Fibroblast of peridontal ligament (primary cell): ENCODE data around the gene APLP2.
"Not testable (repeated sequence)": the region's sequence is repeated elsewhere in the genome, so short reads cannot be mapped to it uniquely, and the experiment has no call there.

Experiments used
- DNase-seq: peaks from one replicate; pipeline ENCODE4 v3.0.0-alpha.2; 2010; ENCODE audit errors: extremely low read depth

Gene APLP2

GRCh38 chr11:130069659-130070108 lies at the start of gene APLP2:
APLP2 (plus strand) TSS chr11:130069894; CDS start chr11:130069978, 84 bp downstream.
- peak; percentile 95 for DNase-seq

- peak; percentile 43 for DNase-seq
Measured at GRCh38 chr11:130020323-130020722, 49.4 kb upstream of the APLP2 start.

DNA sequence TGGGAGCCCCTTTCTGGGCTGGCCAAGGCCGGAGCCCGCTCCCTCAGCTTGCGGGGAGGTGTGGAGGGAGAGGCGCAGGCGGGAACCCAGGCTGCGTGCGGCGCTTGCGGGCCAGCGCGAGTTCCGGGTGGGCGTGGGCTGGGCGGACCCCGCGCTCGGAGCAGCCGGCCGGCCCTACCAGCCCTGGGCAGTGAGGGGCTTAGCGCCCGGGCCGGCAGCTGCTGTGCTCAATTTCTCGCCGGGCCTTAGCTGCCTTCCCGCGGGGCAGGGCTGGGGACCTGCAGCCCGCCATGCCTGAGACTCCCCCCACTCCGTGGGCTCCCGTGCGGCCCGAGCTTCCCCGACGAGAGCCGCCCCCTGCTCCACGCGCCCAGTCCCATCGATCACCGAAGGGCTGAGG lies 48.1 kb upstream of the APLP2 start:
- not testable (repeated sequence) for DNase-seq

DNA sequence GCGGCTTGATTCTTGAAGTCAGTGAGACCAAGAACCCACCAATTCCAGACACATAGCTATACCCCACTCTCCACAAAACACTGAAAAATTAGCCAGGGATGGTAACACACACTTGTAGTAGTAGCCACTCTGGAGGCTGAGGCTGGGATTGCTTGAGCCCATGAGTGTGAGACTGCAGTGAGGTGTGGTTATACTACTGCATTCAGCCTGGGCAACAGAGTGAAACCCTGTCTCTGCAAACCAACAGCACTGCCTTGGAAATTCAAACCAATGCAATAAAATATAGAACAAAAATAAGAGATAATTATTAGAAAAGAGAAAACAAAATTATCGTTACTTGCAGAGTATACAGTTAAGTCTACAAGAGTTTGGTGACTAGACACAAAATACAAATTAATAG lies 46.9 kb upstream of the APLP2 start:
- DNase-seq, result no peak

GRCh38 chr11:130023204-130023603 lies 46.5 kb upstream of the APLP2 start:
- DNase-seq, result peak; percentile 74

GRCh38 chr11:130024361-130024760 lies 45.3 kb upstream of the APLP2 start:
- no peak for DNase-seq

DNA sequence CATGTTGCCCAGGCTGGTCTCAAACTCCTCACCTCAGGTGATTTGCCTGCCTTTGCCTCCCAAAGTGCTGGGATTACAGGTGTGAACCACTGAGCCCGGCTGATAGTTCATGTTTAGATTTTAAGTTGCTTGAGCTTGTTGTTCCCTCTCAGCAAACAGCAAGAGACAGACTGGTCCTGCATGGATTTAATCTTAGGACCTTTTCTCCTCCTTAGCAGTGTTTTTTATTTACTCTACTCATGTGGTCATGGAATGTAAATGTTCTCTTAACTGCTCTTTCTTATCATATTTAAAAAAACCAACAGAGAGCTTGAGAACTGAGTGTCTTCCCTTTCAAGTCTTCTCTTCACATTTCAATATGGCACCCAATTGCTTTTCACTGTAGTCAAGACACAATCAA lies 44.3 kb upstream of the APLP2 start:
- DNase-seq, result no peak

GRCh38 chr11:130029137-130029536 lies 40.6 kb upstream of the APLP2 start:
- DNase-seq, result no peak

- DNase-seq, result no peak
Measured at GRCh38 chr11:130031056-130031455, 38.6 kb upstream of the APLP2 start.

- DNase-seq, result no peak
Measured at GRCh38 chr11:130031945-130032344, 37.7 kb upstream of the APLP2 start.

- no peak for DNase-seq
Measured at GRCh38 chr11:130032931-130033330, 36.8 kb upstream of the APLP2 start.

DNA sequence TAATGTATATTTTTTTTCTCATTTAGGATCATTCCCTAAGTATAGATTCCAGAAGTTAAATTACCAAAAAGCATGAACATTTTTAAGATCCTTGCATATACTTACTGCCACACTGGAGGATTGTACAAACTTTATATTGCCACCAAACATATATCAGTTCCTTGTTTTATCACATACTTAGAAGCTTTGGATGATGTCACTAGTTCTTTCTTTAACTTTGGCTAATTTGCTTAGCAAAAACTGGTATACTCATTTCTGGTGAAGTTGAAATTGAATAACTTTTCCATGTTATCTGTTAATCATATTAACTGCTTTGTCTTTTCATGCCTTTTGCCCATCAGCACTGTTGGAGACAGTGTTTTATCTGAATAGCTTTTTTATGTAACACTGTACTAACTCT lies 35.5 kb upstream of the APLP2 start:
- DNase-seq, result no peak

- peak; percentile 76 for DNase-seq
Measured at GRCh38 chr11:130037058-130037457, 32.6 kb upstream of the APLP2 start.

DNA sequence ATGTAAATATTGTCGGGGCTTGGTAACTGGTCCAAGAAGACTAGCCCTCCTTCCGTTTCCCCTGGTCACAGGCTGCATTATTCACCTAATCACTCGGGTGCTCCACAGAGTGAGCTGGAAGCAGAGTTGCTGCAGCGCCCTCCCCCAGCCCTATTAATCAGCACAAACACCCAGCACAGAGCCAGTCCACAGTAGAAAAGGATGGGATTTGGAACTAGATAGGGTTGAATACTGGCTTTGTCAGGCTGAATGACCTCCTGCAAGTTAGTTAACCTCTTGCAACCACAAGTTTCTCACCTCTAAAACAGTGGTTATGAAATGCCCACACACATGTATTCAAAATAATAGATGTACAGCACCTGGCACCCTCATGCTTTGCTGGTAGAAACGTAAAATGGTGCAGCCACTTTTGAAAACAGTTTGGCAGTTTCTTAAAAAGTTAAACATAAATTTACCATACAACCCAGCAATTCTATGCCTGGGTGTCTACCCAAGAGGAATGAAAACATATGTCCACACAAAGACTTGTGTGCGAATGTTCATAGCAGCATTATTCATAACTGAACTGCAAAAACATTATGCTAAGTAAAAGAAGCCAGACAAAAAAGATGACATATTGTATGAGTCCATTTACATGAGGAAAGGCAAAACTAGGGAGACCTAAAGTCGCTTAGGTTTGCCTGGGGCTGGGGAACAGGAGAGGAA lies 31.7 kb upstream of the APLP2 start:
- no peak for DNase-seq

GRCh38 chr11:130040281-130040940 lies 29.3 kb upstream of the APLP2 start:
- no peak for DNase-seq

DNA sequence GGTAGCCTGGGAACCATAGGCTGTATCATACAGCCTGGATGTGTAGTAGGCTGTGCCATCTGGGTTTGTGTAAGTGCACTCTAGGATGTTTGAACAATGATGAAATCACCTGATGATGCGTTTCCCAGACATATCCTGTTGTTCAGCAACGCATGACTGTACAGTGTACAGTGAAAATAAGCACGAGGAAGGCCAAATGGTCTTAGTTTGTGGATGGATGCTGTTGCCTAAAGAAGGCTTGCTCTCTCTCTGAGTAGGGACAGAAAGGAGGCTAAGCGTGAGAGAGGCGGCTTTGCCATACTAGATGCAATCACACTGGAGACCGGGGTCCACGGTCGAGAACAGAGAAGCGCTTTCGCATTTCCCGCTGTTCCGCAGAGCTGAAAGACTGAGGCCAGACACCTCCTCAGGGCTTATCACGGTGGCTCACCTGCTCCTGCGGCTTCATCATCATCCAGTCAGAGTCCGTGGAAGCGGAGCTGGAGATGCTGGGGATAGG lies 27.6 kb upstream of the APLP2 start:
- DNase-seq, result peak; percentile 92

- DNase-seq, result no peak
Measured at GRCh38 chr11:130043575-130043974, 26.1 kb upstream of the APLP2 start.

- DNase-seq, result no peak
Measured at GRCh38 chr11:130047141-130047540, 22.6 kb upstream of the APLP2 start.

DNA sequence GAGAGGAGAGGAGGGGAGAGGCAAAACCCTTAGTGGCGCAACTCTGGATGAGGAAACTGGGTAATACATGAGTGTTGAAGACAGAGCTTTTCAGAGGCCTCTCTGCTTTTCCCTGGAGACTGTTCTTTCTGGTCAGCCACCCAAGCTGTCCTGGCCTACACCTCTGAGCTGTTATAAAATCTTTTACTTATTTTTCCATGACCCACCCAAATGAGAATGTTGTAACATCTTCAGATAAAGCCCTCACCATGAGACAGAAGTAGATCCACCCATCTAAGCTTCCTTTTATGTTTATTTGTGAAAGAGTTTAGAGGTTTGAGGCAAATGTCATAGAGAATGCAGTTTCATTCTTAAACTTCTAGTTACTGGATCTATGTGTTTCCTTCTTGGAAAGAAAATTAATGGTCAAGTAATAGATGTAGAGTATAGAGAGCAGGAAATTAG lies 20.3 kb upstream of the APLP2 start:
- peak; percentile 26 for DNase-seq

DNA sequence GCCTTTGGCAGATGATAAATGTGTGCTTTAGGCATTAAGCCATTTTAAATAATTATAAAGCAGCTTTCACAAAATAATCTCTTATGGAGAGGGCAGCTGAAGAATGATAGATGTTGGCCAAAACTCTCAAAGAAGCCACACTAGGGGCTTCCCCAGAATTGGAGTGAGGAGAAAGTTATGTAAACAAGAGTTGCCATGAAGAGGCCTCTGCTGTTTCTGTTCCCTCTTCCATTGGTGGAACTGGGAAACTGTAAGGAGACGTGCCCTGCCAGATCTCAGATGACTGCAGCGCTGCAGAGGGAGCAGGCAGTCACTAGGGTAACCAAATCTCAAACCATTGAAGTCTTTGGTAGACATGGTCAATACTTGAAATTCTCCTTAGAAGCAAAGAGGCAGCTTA lies 19.4 kb upstream of the APLP2 start:
- peak; percentile 73 for DNase-seq

DNA sequence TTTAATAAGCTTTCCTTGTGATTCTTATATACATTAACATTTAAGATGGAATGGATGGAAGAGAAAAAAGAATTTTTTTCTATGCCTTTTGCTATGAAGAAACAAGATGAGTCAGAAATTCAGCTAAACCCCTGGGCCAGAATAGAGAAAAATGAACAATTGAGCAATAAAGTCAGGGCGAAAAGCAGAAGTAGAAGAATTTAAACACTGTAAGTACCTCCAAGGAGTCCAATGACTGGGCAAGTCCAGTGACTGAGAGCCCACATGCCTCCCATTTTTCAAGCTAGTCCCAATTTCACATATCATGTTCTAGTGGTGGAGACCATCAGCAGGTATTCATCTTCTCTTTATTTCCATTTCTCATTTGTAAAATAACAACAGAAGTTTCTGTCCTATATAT lies 18.6 kb upstream of the APLP2 start:
- DNase-seq, result peak; percentile 83

DNA sequence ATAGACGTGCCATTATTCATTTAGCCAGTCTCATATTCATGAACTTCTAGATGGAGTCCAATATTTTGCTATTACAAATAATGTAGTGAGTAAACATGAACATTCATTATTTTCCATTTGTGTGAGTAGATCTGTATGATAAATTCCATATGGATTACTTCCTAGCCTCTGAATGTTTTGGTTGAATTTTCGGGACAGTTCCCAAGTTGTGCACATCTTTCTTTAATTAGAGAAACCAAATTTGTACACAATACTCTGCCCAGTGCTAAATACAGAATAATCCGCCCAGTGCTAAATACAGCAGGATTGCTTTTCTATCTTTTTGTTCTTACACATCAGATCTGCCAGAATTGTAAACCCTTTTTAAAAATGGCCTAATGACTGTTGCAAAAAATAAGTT lies 17.1 kb upstream of the APLP2 start:
- peak; percentile 88 for DNase-seq

DNA sequence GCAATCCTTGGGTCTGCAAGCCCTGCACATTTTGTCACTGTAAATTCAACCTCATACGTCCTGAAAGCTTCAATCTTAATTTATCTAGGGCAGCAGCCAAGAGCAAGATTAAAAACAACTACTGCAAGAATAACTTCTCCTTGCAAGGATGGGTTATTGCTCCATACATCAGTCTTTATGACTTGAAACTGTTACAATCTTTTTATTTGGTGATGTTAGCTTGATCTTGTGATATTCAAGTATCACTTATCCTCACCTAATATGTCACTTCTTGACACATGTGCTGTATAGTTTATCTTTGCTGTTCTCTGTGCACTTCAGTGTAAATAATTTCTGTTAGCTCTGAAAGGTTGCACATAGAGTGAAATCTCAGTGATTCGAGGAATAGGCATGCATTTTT lies 14.7 kb upstream of the APLP2 start:
- peak; percentile 43 for DNase-seq
